K562 (cell line): ENCODE measurements around the gene HNRNPF. TPM values are rescaled to one million over a fixed set of nuclear protein-coding genes. Genes with fewer than 3 reads are reported as not detected.

ENCODE experiments used
- ATAC-seq: fragments of 200-7000 bp; cut with Tn5 transposase; 3 replicates; pipeline ENCODE4 v1.9.1; 2020; ENCODE audit warnings: moderate library complexity
- BruUV-seq: library from RNA; stranded (reverse); fragments of 400-500 nt; replicated peaks from 2 replicates; lab custom pipeline; 2021; lab: Mats Ljungman, UMichigan
- CTCF ChIA-PET: fragments of 300-600 bp; formaldehyde crosslinking; extraction: SDS; loops from one replicate; lab custom pipeline; 2021; ENCODE audit warnings: low intra/inter-chr PET ratio; lab: Yijun Ruan, JAX
- POLR2A ChIA-PET: fragments of 300-600, 350-650 bp; sonication (Branson Sonifier 250); formaldehyde crosslinking; extraction: SDS; loops from one replicate; lab custom pipeline; 2021; ENCODE audit warnings: antibody characterized with exemption, inconsistent platforms; lab: Yijun Ruan, JAX
- DNase-seq, 4 experiments: peaks; one replicate each; pipeline versions ENCODE4 v3.0.0 to v3.0.0-alpha.2; 2011 to 2018; ENCODE audit warnings: low spot score in 3 of 4, mixed read lengths in 3 of 4; ENCODE audit errors: extremely low read depth in 1 of 4
- FAIRE-seq: peaks from 2 replicates; lab custom pipeline; 2011; peaks lifted over from hg19 to GRCh38; lab: Jason Lieb, UNC
- H2AFZ ChIP-seq: 2 replicates; pipeline ENCODE4 v1.6.0; 2011; ENCODE audit warnings: low read depth, low read length, control low read depth, inconsistent platforms
- H3K27ac ChIP-seq: fragments of 200-600 bp; 3 replicates; pipeline ENCODE4 v1.8.0; 2011; ENCODE audit warnings: low read depth, mild to moderate bottlenecking, control low read depth, inconsistent platforms, low read length, moderate library complexity, mixed read lengths; ENCODE audit errors: extremely low read depth
- H3K27me3 ChIP-seq, 2 experiments: fragments of 300-600 bp in 1 of 2; 2 replicates in 1 of 2; 3 replicates in 1 of 2; pipeline versions ENCODE4 v1.6.0 to v1.8.0; 2011; ENCODE audit warnings: inconsistent platforms in 2 of 2, low read length in 2 of 2, mild to moderate bottlenecking in 1 of 2, mixed read lengths in 1 of 2, moderate library complexity in 1 of 2; ENCODE audit not compliant: control insufficient read depth in 2 of 2, insufficient read depth in 2 of 2
- H3K36me3 ChIP-seq: fragments of 300-600 bp; 3 replicates; pipeline ENCODE4 v1.8.0; 2011; ENCODE audit warnings: mild to moderate bottlenecking, low read length, inconsistent platforms; ENCODE audit not compliant: control insufficient read depth, insufficient read depth
- H3K4me1 ChIP-seq, 2 experiments: fragments of 200-600 bp in 1 of 2; replicated peaks in 1 of 2; 2 replicates in 1 of 2; 3 replicates in 1 of 2; pipeline versions ENCODE4 v1.5.1 to v1.8.0; 2011; ENCODE audit warnings: inconsistent platforms in 2 of 2, low read length in 2 of 2, mild to moderate bottlenecking in 1 of 2, mixed read lengths in 1 of 2, moderate library complexity in 1 of 2; ENCODE audit not compliant: control insufficient read depth in 2 of 2, insufficient read depth in 2 of 2
- H3K4me2 ChIP-seq: 2 replicates; pipeline ENCODE4 v1.6.1; 2011; ENCODE audit warnings: low read length, control low read depth, inconsistent platforms, mixed read lengths; ENCODE audit not compliant: insufficient read depth
- H3K4me3 ChIP-seq: fragments of 200-600 bp; sonication (generic), shearing (Covaris generic); 2 replicates; pipeline ENCODE4 v1.5.1; 2016; ENCODE audit warnings: control low read depth, inconsistent platforms
- H3K79me2 ChIP-seq: fragments of 200-600 bp; 3 replicates; pipeline ENCODE4 v1.8.0; 2011; ENCODE audit warnings: low read length, inconsistent platforms; ENCODE audit not compliant: control insufficient read depth, insufficient read depth
- H3K9ac ChIP-seq, 2 experiments: 2 replicates each; pipeline versions ENCODE4 v1.6.0 to v1.6.1; 2011; ENCODE audit warnings: low read depth in 2 of 2, low read length in 2 of 2, control low read depth in 1 of 2, inconsistent platforms in 1 of 2, mild to moderate bottlenecking in 1 of 2, mixed read lengths in 1 of 2; ENCODE audit not compliant: insufficient read depth in 1 of 2
- H3K9me1 ChIP-seq: one replicate; pipeline ENCODE4 v1.6.0; 2011; ENCODE audit warnings: inconsistent platforms, mild to moderate bottlenecking, low read length, moderate library complexity; ENCODE audit not compliant: control insufficient read depth, insufficient read depth
- H3K9me3 ChIP-seq: replicated peaks from 2 replicates; pipeline ENCODE4 v1.5.1; 2011; ENCODE audit warnings: low read depth, low read length, inconsistent platforms; ENCODE audit not compliant: control insufficient read depth, insufficient read depth
- H4K20me1 ChIP-seq: replicated peaks from 2 replicates; pipeline ENCODE4 v1.6.1; 2011; ENCODE audit warnings: low read length, inconsistent platforms, mixed read lengths; ENCODE audit not compliant: control insufficient read depth, insufficient read depth
- ARID4B ChIP-seq: sonication (generic); formaldehyde crosslinking; IDR thresholded peaks from 2 replicates; pipeline ENCODE4 v1.8.0; 2022; ENCODE audit warnings: mild to moderate bottlenecking, missing genetic modification reagents
- CUX1 ChIP-seq: fragments of 200-800 bp; sonication (Bioruptor generic); IDR thresholded peaks from 2 replicates; pipeline ENCODE4 v1.6.1; 2016; ENCODE audit warnings: missing genetic modification characterization, missing compliant biosample characterization
- PHF20 ChIP-seq: fragments of 450-650 bp; IDR thresholded peaks from 2 replicates; pipeline ENCODE4 v1.6.1; 2018; ENCODE audit not compliant: partially characterized antibody
- PML ChIP-seq: IDR thresholded peaks from 2 replicates; pipeline ENCODE4 v1.6.1; 2012; ENCODE audit warnings: low read length, inconsistent platforms
- POLR2AphosphoS2 ChIP-seq: IDR thresholded peaks from 2 replicates; pipeline ENCODE4 v1.6.1; 2012; ENCODE audit warnings: low read length, improper control_type of control experiment
- TFE3 ChIP-seq: fragments of 450-650 bp; formaldehyde crosslinking; IDR thresholded peaks from 2 replicates; pipeline ENCODE4 v1.4.0; 2020; ENCODE audit warnings: mild to moderate bottlenecking, mixed read lengths
- WGBS: fragments of 100-300 bp; shearing (Covaris generic); methylation state at CpG from one replicate; pipeline ENCODE4 v1.1.6; 2016; ENCODE audit warnings: low coverage, mixed read lengths; ENCODE audit not compliant: insufficient coverage; ENCODE audit errors: missing lambda C conversion rate; 5-methylcytosine and 5-hydroxymethylcytosine counted together
- in situ Hi-C: fragments of 300-500 bp; cut with MboI; formaldehyde crosslinking; loops from 4 replicates; pipeline ENCODE4 v1.15.0; 2018; ENCODE audit warnings: inconsistent platforms, mixed read lengths
- intact Hi-C: fragments of 100-400 bp; cut with micrococcal nuclease; formaldehyde crosslinking; loops from 2 replicates; pipeline ENCODE4 v1.14.2; 2022
- polyA plus RNA-seq, 8 experiments: library from polyadenylated mRNA; depleted of rRNA in 4 of 8; stranded (reverse) in 5 of 8; unstranded in 3 of 8; fragments of >200 nt; fragmentation: Nextera tagmentation in 2 of 8; fragmentation: Illumina TruSeq in 1 of 8; extraction: Ambion mirVana in 2 of 8; extraction: Trizol in 1 of 8; gene quantifications; 2 replicates each; pipeline versions ENCODE4 v1.2.1 to v1.2.3, GENCODE V29; 2011 to 2014; ENCODE audit warnings: inconsistent platforms in 1 of 8, missing spikeins in 1 of 8
- total RNA-seq, 7 experiments: library from RNA; depleted of rRNA in 6 of 7; stranded (reverse); fragments of >200 nt in 6 of 7; fragmentation: Illumina TruSeq in 2 of 7; extraction: Trizol in 2 of 7; gene quantifications; 2 replicates each; pipeline versions ENCODE4 v1.2.1 to v1.2.3, GENCODE V29; 2011 to 2021; ENCODE audit warnings: low replicate concordance in 1 of 7

HNRNPF gene
- total and polyA plus RNA-seq, 9 of the 15 experiments (the other 6 are each of a cell fraction or from before 2014, with no cell fraction given): 192 to 489 (median 416) TPM

- ATAC-seq: peak; percentile 98
- intact Hi-C loops: loop anchor here (1.0 to 2.0 kb wide), 3 partner anchors 18 to 40 kb away; no protein-coding TSS in a partner anchor
- POLR2A ChIA-PET: interaction anchor here (0.6 to 2.9 kb wide), 17 partner anchors 8 to 235 kb away, joined by 3 to 16 read pairs (median 4); no protein-coding TSS in a partner anchor
- TF ChIP-seq TFE3 (CRISPR knock-in tag) (no peak), ARID4B (CRISPR knock-in tag) (peak; percentile 78), CUX1 (no peak), POLR2AphosphoS2 (0 out of 2 replicates have a peak, but pooled peaks have one; percentile 19), PML (peak; percentile 83), PHF20 (peak; percentile 82)
These were observed 27.5 kb upstream of the HNRNPF start, which contains the start of gene ZNF487 for GRCh38 chr10:43436291-43437140. Gene ZNF487 (plus strand): TSS chr10:43437111. CDS start chr10:43475814, 38,703 bp downstream.

More at GRCh38 chr10:43436291-43437140, 27.5 kb upstream of the HNRNPF start, which contains the start of gene ZNF487:
- H3K79me2 ChIP-seq: peaks cover 23% of the 10 kb centered on the region
- H2AFZ ChIP-seq: peak within 1 kb of the TSS; percentile 97
- 1% methylated on average over 63 of the region's 69 CpGs for WGBS
- CTCF ChIA-PET: interaction anchor here (0.5 to 1.1 kb wide), 2 partner anchors 29 to 251 kb away, joined by 3 read pairs; no protein-coding TSS in a partner anchor
- H3K27ac ChIP-seq: peak within 1 kb of the TSS; percentile 90
- H3K9me1 ChIP-seq: no peaks in the 10 kb centered on the region
- H3K36me3 ChIP-seq: no peaks in the 10 kb centered on the region
- no peaks in the 10 kb centered on the region for H4K20me1 ChIP-seq
- peaks cover 5 to 22% of the 10 kb centered on the region in 2 experiments; a peak in 3 of 5 replicates for H3K4me1 ChIP-seq
- in situ Hi-C loops: no loop called here
- peak; percentile 82 for FAIRE-seq
- no peaks in the 10 kb centered on the region; the same call in 1 of the 2 replicates for H3K9me3 ChIP-seq
- H3K4me2 ChIP-seq: peak within 1 kb of the TSS; percentile 91
- no peaks in the 10 kb centered on the region for H3K27me3 ChIP-seq
- peak; percentile 95 to 96 (median 95) for DNase-seq
- TSS peak; percentile 97 for BruUV-seq
- peak within 1 kb of the TSS; percentile 54 for H3K4me3 ChIP-seq
- peak within 1 kb of the TSS; percentile 89 to 100 for H3K9ac ChIP-seq
